H1 (cell line): Measurements from ENCODE around the gene ADIPOQ.
"Not testable (repeated sequence)": the region's sequence is repeated elsewhere in the genome, so short reads cannot be mapped to it uniquely, and the experiment has no call there.

Source experiments
- CTCF ChIP-seq, 3 experiments: IDR thresholded peaks; 1 replicate in 2 of 3; 2 replicates in 1 of 3; pipeline versions ENCODE4 v1.5.1 to v1.6.1; 2011; ENCODE audit warnings: low read length in 3 of 3, mild to moderate bottlenecking in 3 of 3, inconsistent platforms in 2 of 3, low read depth in 1 of 3, moderate library complexity in 1 of 3; ENCODE audit not compliant: insufficient read depth in 1 of 3; ENCODE audit errors: control extremely low read depth in 1 of 3
- EP300 ChIP-seq, 2 experiments: IDR thresholded peaks; 1 replicate in 1 of 2; 2 replicates in 1 of 2; pipeline ENCODE4 v1.6.1; 2011 to 2012; ENCODE audit warnings: low read depth in 2 of 2, low read length in 2 of 2, mild to moderate bottlenecking in 2 of 2, borderline replicate concordance in 1 of 2, inconsistent platforms in 1 of 2, moderate library complexity in 1 of 2

GRCh38 chr3:186874216-186874615, 31.7 kb downstream of the ADIPOQ start:
- TF ChIP-seq CTCF (IDR thresholded peaks at IDR 0.05; ENCODE audit: control extremely low read depth in 1 of 3, insufficient read depth in 1 of 3, low read depth in 1 of 3, low read length in 3 of 3); EP300 (IDR thresholded peaks at IDR 0.05; ENCODE audit: borderline replicate concordance in 1 of 2, low read depth in 2 of 2, low read length in 2 of 2): not testable (repeated sequence)
